Nucleus accumbens (tissue), 56 donors: ENCODE data around the gene FARSA.

Experiments
- DNase-seq, 56 donors: peaks; one replicate each; lab custom pipeline; 2025; lab: John Stamatoyannopoulos, UW

FARSA gene

GRCh38 chr19:12872941-12873890 lies 60.3 kb downstream of the FARSA start:
- DNase-seq = peak in 16 of 56 donors; percentile 2 to 76 (median 18)
